Activated CD4-positive, CD25-positive, alpha-beta regulatory T cell treated with anti-CD3 and anti-CD28 coated beads, Interleukin-2, amount 50 U/mL, for 16 hours (primary cell): ENCODE measurements around the gene EYA4.
"Not testable (repeated sequence)": the region's sequence is repeated elsewhere in the genome, so short reads cannot be mapped to it uniquely, and the experiment has no call there.

ENCODE experiments used
- DNase-seq: peaks from one replicate; pipeline ENCODE4 v3.0.0-alpha.2; 2020; ENCODE audit warnings: low read depth, low spot score

EYA4 gene

DNA sequence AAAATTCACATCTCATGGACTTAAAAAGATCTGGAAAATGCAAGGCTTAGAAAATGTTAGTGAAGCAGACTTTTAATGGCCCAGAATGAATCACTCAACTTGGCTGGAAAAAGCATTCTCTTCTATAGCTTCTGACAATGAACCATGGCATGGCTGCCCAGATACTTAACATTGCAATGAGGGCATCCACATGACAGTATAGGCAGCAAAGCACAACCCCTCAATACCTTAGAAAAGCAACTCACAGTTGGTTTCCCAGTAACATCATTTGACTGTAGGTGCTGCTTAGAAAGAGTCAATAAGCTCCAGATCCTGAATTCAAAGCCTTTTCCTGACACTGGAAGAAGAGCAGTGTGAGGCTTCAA, 155.8 kb downstream of the EYA4 start:
- no peak for DNase-seq

DNA sequence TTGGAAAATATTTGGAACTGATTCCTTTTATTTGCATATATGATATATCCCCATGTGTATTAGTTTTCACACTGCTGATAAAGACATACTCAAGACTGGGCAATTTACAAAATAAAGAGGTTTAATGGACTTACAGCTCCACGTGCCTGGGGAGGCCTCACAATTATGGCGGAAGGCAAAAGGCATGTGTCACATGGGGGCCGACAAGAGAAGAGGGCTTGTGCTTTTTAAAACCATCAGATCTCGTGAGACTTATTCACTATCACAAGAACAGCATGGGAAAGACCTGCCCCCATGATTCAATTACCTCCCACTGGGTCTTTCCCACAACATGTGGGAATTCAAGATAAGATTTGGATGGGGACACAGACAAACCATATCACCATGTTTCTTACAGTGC, 156.4 kb downstream of the EYA4 start:
- not testable (repeated sequence) for DNase-seq

DNA sequence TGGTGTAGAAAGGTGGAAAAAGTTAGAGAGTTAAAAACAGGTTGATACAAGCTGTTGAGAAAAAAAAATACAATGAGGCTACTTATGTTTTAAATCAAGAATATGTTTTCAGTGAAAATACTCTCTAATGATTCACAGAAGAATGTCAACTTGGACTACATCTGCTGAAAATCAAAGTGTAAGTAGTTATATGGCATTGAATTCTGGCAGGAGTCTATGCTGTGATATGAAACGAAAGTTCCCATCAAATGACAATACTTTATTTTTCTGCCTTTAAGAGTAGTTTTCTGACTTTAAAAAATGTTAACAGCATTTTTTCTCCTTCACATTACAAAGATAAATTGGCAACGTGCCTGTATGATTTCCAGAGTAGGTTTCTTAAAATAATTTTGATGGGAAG, 158.3 kb downstream of the EYA4 start:
- DNase-seq = no peak

DNA sequence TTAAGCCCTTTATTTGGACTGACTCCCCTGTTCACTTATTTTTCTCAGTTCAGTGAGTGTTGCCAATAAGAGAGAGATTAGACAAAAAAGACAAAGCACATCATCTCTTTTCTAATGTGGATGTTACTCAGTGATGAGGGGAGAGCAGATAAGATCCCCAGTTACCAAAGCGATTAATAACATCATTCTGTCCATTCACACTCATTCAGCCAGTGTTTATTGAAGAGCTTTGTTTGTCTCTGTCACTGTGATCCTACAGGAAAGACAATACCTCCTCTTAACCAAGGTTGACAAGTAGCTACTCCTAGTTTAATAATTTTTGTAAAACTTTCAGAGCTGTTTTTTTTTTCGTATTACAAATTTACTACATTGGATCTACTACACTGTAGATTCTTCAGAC, 163.0 kb downstream of the EYA4 start:
- DNase-seq = no peak

DNA sequence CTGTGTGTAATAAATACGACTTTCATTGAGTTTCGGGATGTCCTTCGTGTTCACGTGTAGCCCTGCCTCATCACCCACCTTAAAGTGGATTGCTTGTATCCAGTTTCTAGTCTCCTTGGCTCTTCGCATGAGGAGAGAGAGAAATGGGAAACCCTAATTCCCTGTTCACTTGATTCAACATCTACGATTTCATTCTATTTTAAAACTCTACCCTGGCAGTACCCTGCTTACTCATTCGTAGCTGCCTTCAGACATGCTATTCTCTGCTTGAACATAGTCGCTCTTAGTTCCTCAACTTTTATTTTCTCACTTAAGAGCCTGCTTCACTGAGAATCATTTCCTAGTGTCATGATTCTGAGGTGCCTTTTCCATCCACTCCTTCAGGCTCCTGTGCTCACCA, 163.6 kb downstream of the EYA4 start:
- no peak for DNase-seq

DNA sequence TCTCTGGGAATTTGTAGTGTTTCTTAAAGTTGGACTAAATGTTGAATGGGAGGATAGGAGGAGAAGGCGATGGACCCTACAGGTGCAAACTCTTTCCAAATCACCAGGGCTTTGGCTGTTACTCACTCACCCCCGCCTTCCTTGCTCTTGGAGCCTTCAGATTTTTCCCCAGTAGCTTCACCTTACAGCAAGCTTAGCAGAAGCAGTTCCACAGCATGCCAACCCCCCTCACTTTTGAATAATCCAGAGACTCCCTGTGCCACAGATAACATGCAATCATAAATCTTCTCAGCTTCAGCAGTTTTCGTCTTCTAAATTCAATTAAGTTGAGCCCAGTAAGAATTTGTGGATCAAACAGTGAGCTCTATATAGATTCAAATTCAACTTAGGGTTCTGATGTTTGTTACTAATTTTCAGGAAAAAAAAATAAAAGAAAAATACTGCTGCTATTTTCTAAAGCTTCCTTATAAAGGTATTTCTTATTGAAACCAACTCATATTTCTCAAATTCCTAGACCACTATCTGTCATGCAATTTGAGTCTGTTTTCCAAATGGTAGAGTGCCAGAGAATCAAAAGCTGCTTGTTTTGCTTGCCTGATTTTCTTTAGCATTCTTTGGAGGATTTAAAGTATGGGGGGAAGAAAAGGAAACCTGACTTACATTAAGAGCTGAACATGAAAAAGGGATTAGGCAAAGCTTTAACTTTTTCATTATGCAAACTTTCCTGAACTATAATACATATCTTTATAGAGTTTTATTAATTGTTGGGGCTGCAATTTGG, 166.4 kb downstream of the EYA4 start:
- no peak for DNase-seq

DNA sequence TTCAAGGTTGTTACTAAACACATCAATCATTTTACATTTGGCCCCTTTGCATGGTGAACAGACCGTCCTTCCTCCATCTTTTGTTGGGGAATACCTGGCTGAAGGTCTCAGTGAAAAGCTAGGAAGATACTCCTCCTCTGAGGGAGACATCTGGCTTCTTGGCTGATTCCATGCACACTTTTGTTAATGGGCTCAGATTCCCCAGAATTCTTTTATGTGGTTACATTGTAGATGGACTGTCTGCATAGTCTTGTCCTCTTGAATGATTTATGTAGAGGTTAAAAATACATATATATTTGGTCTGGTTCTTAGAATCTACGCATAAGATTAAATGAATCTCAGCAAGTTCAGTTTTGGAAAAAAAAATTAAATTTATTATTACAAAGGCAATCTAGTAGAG, 167.0 kb downstream of the EYA4 start:
- DNase-seq = no peak

- no peak for DNase-seq
Measured at GRCh38 chr6:133408543-133408942, 167.4 kb downstream of the EYA4 start.

DNA sequence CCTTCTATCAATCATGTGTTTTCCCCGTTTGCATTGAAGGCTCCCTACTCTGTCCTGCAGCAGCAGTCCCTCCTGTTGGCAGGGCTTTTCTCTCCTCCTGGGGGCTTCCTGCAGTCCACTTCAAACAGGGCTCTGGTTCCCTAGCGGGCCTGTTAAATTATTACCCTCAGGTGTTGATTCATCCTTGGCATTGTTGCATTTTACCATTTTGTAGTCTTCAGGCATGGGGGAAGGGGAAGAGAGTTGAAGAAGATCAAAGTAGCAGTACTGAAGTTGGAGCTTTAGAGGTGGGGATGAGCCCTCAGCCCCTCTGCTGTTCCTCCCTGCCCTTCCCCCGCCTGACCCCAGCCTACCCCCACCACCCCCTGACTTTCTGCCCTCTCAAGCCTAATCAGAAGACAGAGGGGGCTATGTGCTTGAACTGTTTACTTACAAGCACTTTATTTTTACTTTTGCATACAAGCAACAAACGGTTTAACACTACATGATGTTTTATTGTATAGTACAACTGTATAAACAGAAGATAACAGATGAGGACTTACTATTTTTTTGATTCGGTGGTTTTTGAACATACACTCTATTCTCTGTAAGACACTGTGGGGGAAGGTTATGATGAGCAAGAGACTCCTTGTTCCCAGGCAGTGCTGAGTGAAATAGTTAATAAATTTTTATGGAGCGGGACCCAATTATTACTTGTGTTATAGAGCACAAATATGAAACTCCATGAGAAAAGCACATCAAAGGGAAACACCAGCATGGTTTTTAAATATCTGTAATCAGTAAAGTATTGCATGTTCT, 169.7 kb downstream of the EYA4 start:
- DNase-seq = no peak

- no peak for DNase-seq
Measured at GRCh38 chr6:133411757-133412156, 170.6 kb downstream of the EYA4 start.

- no peak for DNase-seq
Measured at GRCh38 chr6:133415262-133415661, 174.1 kb downstream of the EYA4 start.

DNA sequence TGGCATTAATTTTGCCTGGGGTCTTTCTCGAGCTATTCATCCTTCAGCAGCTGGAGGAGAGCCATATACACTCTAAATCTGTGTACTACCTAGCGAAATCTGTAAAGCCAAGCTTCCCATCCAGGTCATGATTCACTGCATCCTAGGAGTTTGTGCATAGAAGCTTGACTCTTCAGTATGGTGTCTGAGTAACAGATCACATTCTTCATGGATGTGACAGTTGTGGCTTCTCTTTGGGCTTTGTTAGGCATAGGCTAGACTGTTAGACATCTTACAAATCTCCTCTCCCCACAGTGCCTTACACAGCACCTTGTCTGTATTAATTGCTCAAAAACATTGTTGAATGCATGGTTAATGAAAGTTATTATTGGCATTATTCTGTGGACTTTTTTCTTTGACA, 177.0 kb downstream of the EYA4 start:
- no peak for DNase-seq

DNA sequence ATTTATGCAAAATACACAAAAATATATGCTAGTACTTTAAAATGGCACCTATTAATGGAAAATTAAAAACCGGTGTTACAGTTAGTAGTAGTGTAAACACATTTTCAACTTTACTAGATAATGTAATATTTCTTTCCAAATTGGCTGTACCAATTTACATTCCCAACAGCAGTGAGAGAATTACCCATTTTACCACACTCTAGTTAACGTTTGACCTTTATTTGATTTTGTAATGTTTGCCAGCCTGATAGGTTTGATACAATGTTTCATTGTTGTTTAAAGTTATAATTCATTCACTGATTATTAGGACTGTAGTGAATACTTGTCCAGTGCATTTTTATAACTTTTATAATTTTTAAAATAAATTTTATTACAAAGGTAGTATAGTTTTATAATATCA, 182.1 kb downstream of the EYA4 start:
- no peak for DNase-seq

- no peak for DNase-seq
Measured at GRCh38 chr6:133424359-133424758, 183.2 kb downstream of the EYA4 start.

DNA sequence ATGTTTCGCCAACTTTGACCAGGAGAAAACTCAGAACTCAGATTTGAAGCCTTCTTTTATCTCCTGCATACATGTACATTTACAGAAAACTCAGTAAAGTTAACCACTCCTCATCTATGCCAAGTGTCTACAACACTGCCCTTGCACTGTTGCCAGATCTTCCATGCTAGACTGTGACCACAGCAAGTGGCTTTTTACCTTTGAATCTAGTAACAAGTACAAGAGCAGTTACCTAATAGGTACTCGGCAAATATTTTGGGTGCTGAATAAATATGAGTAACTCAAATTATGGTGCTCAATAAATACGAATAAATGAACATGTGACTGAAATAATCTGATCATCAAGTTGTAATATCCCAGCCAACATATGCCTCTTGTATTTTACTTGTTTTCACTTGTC, 184.9 kb downstream of the EYA4 start:
- no peak for DNase-seq

- DNase-seq = no peak
Measured at GRCh38 chr6:133428295-133428694, 187.1 kb downstream of the EYA4 start.

GRCh38 chr6:133430530-133430929, 189.4 kb downstream of the EYA4 start:
- no peak for DNase-seq

DNA sequence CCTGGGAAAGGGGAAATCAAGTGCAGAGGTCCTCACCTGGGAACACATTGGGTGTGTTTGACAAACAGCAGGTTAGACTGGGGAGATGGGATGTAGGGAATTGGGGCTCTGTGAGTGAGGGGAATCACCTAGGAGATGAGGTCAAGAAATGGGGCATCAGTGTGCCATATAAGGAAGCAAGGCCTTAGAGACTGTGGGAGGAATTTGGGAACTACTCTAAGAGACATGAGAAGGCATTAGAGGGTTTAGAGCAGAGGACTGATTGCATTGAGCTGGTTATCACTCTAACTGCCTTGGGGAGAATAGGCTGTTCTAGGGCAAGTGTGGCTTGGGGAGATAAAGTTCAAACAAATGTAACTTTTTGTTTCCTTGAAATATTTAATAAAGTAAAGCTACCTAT, 189.9 kb downstream of the EYA4 start:
- no peak for DNase-seq

GRCh38 chr6:133432021-133432989, 191.1 kb downstream of the EYA4 start:
- no peak for DNase-seq

DNA sequence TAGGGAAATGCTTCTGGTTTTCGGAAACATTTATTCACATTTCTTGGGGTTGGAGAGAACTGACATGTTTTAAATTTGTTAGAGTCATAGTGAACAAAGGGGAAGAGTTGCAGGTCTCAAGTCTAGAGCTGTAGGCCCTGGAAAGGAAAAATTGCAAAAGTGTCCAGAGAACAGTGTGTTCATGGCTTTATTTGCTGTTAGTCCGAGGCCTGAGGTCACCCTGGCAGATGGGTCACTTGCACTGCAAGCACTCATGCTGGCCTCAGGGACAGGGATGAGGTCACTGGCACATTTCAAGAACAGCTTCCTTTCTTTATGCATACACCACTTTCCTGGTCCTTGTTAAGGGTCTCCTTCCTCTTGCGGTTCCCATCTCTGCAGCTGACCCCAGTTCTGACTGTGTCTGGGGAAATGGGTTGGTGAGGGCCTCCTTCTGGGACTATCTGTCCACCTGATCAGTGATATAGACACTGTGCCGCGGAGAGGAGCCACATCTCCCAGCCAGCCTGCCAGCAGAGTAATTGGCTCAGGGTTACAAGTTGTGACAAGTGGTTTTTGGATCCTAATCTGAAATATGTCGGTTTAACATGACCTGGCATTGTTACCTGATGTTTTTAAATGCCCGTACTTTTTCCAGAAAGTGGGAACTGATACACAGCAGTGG, 194.0 kb downstream of the EYA4 start:
- no peak for DNase-seq

- no peak for DNase-seq
Measured at GRCh38 chr6:133436652-133437051, 195.5 kb downstream of the EYA4 start.

DNA sequence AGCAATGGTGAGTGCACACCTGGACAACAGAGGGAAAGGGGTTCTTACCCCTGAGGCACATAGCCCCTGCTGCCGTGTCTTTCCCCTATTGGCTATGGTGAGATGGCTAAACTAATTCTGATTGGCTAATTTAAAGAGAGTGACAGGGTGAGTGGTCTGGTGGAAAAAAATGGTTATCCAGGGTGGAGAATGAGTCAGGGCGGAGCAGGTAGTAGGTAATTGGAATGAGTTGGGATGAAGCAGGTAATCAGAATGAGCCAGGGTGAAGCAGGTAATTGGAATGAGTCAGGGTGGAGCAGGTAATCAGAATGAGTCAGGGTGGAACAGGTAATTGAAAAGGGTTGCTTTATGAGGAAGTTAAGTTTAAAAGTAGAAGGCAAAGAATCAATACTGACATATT, 200.3 kb downstream of the EYA4 start:
- DNase-seq = no peak
